Ishikawa (cell line): Measurements from ENCODE around the gene HRH2.

ENCODE experiments used
- CEBPB ChIP-seq: IDR thresholded peaks from 2 replicates; pipeline ENCODE4 v1.6.1; 2012
- EP300 ChIP-seq: IDR thresholded peaks from 2 replicates; pipeline ENCODE4 v1.6.1; 2012; ENCODE audit warnings: borderline replicate concordance
- FOXM1 ChIP-seq: IDR thresholded peaks from 2 replicates; pipeline ENCODE4 v1.6.1; 2012; ENCODE audit warnings: low read depth, borderline replicate concordance
- MAX ChIP-seq: IDR thresholded peaks from 2 replicates; pipeline ENCODE4 v1.6.1; 2012
- NFIC ChIP-seq: IDR thresholded peaks from 2 replicates; pipeline ENCODE4 v1.6.1; 2012
- RAD21 ChIP-seq: IDR thresholded peaks from 2 replicates; pipeline ENCODE4 v1.6.1; 2012; ENCODE audit warnings: low read depth
- TAF1 ChIP-seq: IDR thresholded peaks from 2 replicates; pipeline ENCODE4 v1.6.1; 2012; ENCODE audit warnings: low read depth, mild to moderate bottlenecking
- TCF12 ChIP-seq: IDR thresholded peaks from 2 replicates; pipeline ENCODE4 v1.6.1; 2012; ENCODE audit warnings: low read depth
- TEAD4 ChIP-seq: IDR thresholded peaks from 2 replicates; pipeline ENCODE4 v1.6.1; 2012
- YY1 ChIP-seq: IDR thresholded peaks from 2 replicates; pipeline ENCODE4 v1.6.1; 2012; ENCODE audit warnings: low read depth
- ZBTB7A ChIP-seq: IDR thresholded peaks from 2 replicates; pipeline ENCODE4 v1.6.1; 2012; ENCODE audit warnings: low read depth
- TF ChIP-seq, protein P1 (sequence below): IDR thresholded peaks from 2 replicates; pipeline ENCODE4 v1.6.1; 2012; ENCODE audit warnings: low read depth, mild to moderate bottlenecking

DNA sequence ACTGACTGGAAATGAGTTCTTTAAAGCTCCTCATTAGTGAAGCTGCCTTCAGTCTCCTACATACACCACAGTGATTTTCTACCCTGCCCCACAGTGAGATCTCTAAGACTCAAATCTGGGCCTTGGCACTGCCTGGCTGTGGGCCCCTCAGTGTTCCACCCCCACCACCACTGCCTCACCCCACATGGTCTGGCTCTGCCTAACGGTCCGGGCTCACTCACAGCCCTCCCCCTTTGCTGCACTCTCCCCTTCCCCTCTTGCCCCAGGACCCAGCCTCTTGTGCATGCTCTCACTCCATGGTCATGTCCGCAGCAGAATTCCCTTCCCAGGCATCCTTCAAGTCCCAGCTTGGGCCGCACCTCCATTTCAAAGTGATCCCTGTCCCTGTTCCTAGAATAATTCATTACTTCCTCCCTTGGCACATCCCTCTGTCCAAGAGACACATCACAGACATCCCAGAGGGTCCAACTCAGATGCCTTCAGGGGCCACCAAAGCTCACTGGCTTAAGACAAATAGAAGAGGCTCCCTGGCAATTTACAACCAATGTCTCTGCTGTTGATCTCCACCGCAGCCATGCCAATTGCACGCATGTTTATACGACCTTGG, 56.7 kb downstream of the HRH2 start:
- no peak for TF ChIP-seq TCF12
- no peak for TF ChIP-seq FOXM1
- no peak for TF ChIP-seq TAF1
- no peak for TF ChIP-seq YY1
- no peak for TF ChIP-seq MAX
- TF ChIP-seq RAD21 = no peak
- no peak for TF ChIP-seq EP300
- no peak for TF ChIP-seq ZBTB7A
- TF ChIP-seq TEAD4 = no peak
- TF ChIP-seq CEBPB = no peak
- no peak for TF ChIP-seq NFIC
- TF ChIP-seq, protein P1, sequence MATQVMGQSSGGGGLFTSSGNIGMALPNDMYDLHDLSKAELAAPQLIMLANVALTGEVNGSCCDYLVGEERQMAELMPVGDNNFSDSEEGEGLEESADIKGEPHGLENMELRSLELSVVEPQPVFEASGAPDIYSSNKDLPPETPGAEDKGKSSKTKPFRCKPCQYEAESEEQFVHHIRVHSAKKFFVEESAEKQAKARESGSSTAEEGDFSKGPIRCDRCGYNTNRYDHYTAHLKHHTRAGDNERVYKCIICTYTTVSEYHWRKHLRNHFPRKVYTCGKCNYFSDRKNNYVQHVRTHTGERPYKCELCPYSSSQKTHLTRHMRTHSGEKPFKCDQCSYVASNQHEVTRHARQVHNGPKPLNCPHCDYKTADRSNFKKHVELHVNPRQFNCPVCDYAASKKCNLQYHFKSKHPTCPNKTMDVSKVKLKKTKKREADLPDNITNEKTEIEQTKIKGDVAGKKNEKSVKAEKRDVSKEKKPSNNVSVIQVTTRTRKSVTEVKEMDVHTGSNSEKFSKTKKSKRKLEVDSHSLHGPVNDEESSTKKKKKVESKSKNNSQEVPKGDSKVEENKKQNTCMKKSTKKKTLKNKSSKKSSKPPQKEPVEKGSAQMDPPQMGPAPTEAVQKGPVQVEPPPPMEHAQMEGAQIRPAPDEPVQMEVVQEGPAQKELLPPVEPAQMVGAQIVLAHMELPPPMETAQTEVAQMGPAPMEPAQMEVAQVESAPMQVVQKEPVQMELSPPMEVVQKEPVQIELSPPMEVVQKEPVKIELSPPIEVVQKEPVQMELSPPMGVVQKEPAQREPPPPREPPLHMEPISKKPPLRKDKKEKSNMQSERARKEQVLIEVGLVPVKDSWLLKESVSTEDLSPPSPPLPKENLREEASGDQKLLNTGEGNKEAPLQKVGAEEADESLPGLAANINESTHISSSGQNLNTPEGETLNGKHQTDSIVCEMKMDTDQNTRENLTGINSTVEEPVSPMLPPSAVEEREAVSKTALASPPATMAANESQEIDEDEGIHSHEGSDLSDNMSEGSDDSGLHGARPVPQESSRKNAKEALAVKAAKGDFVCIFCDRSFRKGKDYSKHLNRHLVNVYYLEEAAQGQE = no peak
